Loucy (cell line): ENCODE results near the gene ZNF687.

Source experiments
- H2AFZ ChIP-seq: fragments of 200-600 bp; sonication (generic); 2 replicates; pipeline ENCODE4 v1.6.0; 2016; ENCODE audit warnings: antibody characterized with exemption, mild to moderate bottlenecking, low read length, moderate library complexity
- H3F3A ChIP-seq: fragments of 200-600 bp; 2 replicates; pipeline ENCODE4 v1.6.0; 2016; ENCODE audit warnings: antibody characterized with exemption, low read depth, mild to moderate bottlenecking
- H3K27me3 ChIP-seq: fragments of 200-600 bp; sonication (generic); 2 replicates; pipeline ENCODE4 v1.6.1; 2014; ENCODE audit warnings: low read length, mild to moderate bottlenecking; ENCODE audit not compliant: insufficient read depth, poor library complexity, severe bottlenecking
- H3K36me3 ChIP-seq: fragments of 200-600 bp; sonication (generic); 2 replicates; pipeline ENCODE4 v1.6.1; 2016; ENCODE audit warnings: low read length; ENCODE audit not compliant: insufficient read depth
- H3K4me1 ChIP-seq: fragments of 200-600 bp; sonication (generic); 2 replicates; pipeline ENCODE4 v1.5.1; 2014; ENCODE audit warnings: low read length, mild to moderate bottlenecking; ENCODE audit not compliant: insufficient read depth, poor library complexity, severe bottlenecking
- H3K4me2 ChIP-seq: fragments of 200-600 bp; sonication (generic); 2 replicates; pipeline ENCODE4 v1.6.0; 2014; ENCODE audit warnings: antibody characterized with exemption, low read length, low read depth, mild to moderate bottlenecking; ENCODE audit not compliant: poor library complexity, severe bottlenecking
- H3K4me3 ChIP-seq: fragments of 200-600 bp; sonication (generic); 2 replicates; pipeline ENCODE4 v1.5.1; 2014; ENCODE audit warnings: low read length, mild to moderate bottlenecking, mixed read lengths; ENCODE audit not compliant: poor library complexity, severe bottlenecking
- H3K79me2 ChIP-seq: fragments of 200-600 bp; sonication (generic); 2 replicates; pipeline ENCODE4 v1.6.1; 2014; ENCODE audit warnings: low read length; ENCODE audit not compliant: insufficient read depth
- H3K9ac ChIP-seq: fragments of 200-600 bp; sonication (generic); 2 replicates; pipeline ENCODE4 v1.6.0; 2014; ENCODE audit warnings: mild to moderate bottlenecking, low read depth, low read length, moderate library complexity; ENCODE audit not compliant: poor library complexity, severe bottlenecking
- H3K9me2 ChIP-seq: fragments of 200-600 bp; sonication (generic); replicated peaks from 2 replicates; pipeline ENCODE4 v1.6.1; 2016; ENCODE audit warnings: low read depth, low read length, mixed read lengths
- H3K9me3 ChIP-seq: fragments of 200-600 bp; sonication (generic); 2 replicates; pipeline ENCODE4 v1.6.1; 2014; ENCODE audit warnings: mild to moderate bottlenecking, antibody characterized with exemption, low read length, low read depth; ENCODE audit not compliant: insufficient read depth
- H4K20me1 ChIP-seq: fragments of 200-600 bp; sonication (generic); 2 replicates; pipeline ENCODE4 v1.6.0; 2014; ENCODE audit warnings: antibody characterized with exemption, low read length, mild to moderate bottlenecking; ENCODE audit not compliant: insufficient read depth, poor library complexity, severe bottlenecking
- EZH2phosphoT487 ChIP-seq: fragments of 200-600 bp; IDR thresholded peaks from 2 replicates; pipeline ENCODE4 v1.6.1; 2018; ENCODE audit warnings: antibody characterized with exemption, mild to moderate bottlenecking, moderate library complexity, borderline replicate concordance
- TF ChIP-seq, protein P1 (sequence below): fragments of 200-600 bp; sonication (generic); conservative IDR thresholded peaks from 2 replicates; pipeline ENCODE4 v1.5.1; 2014; ENCODE audit warnings: mild to moderate bottlenecking, antibody characterized with exemption, low read length

The ZNF687 gene

DNA sequence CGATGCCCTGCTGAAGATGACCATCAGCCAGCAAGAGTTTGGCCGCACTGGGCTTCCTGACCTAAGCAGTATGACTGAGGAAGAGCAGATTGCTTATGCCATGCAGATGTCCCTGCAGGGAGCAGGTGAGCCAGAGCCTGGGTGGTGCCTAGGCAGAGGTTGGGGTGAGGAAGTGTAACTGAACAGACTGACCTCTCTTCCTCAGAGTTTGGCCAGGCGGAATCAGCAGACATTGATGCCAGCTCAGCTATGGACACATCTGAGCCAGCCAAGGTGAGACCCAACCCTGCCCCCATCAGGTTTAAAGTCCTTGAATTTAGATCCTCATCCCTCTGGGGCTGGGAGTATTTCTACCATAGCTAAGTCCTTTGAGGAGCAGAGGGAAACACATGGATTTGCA, 15.8 kb upstream of the ZNF687 start:
- Histone ChIP-seq H3K4me2 (no peak overlapping the region), H3F3A (no peaks in the 10 kb centered on the region), H3K4me3 (no peak overlapping the region), H3K9ac (no peak overlapping the region), H3K27me3 (no peaks in the 10 kb centered on the region), H4K20me1 (no peaks in the 10 kb centered on the region), H3K9me2 (no peaks in the 10 kb centered on the region), H3K9me3 (no peaks in the 10 kb centered on the region), H3K79me2 (no peaks in the 10 kb centered on the region), H2AFZ (no peak overlapping the region), H3K4me1 (no peaks in the 10 kb centered on the region), H3K36me3 (peaks cover 41% of the 10 kb centered on the region; the same call in 1 of the 2 replicates)
- TF ChIP-seq, protein P1, sequence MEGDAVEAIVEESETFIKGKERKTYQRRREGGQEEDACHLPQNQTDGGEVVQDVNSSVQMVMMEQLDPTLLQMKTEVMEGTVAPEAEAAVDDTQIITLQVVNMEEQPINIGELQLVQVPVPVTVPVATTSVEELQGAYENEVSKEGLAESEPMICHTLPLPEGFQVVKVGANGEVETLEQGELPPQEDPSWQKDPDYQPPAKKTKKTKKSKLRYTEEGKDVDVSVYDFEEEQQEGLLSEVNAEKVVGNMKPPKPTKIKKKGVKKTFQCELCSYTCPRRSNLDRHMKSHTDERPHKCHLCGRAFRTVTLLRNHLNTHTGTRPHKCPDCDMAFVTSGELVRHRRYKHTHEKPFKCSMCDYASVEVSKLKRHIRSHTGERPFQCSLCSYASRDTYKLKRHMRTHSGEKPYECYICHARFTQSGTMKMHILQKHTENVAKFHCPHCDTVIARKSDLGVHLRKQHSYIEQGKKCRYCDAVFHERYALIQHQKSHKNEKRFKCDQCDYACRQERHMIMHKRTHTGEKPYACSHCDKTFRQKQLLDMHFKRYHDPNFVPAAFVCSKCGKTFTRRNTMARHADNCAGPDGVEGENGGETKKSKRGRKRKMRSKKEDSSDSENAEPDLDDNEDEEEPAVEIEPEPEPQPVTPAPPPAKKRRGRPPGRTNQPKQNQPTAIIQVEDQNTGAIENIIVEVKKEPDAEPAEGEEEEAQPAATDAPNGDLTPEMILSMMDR, result no peak
- TF ChIP-seq EZH2phosphoT487, result no peak

DNA sequence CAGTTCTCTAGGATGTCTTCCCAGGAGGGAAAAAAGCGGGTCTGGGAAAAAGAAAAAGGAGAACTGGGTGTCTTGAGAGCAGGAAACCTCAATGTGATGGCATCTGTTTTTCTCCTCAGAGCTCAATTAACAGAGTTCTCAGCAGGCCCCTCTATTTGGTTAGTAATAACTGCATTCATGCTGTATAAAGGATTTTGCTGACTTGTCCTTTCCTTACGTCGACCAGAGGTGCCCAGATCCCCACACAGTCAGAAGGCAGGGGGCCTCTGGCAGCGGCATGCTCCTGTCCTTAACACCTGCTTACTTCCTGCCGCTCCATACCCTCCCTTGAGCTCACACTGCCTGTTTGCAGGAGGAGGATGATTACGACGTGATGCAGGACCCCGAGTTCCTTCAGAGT, 15.3 kb upstream of the ZNF687 start:
- H3K36me3 ChIP-seq, result peaks cover 41% of the 10 kb centered on the region; the same call in 1 of the 2 replicates

DNA sequence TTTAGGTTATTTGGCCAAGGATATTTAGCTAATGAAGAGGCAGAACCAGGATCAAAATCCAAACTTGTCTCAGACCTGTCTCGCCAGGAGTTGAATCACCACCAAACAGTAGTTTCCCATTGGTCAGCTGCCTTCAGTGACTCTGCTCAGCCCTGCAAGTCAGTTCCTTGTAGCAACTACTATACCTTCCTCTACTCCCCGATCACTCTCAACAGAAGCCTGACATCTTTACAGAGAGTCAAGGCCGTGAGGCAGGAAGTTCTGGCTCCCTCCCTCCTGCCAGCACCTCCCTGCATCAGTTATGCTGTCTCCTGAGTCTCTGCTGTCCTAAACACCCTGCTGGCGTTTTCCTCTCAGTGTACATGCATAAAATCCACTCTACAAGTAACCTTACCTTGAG, 14.3 kb upstream of the ZNF687 start:
- Histone ChIP-seq H3F3A (no peaks in the 10 kb centered on the region), H3K9ac (no peak overlapping the region), H3K9me3 (no peaks in the 10 kb centered on the region), H3K4me3 (no peak overlapping the region), H3K9me2 (no peaks in the 10 kb centered on the region), H3K4me1 (no peaks in the 10 kb centered on the region), H3K4me2 (no peak overlapping the region), H3K79me2 (no peaks in the 10 kb centered on the region), H2AFZ (no peak overlapping the region), H4K20me1 (no peaks in the 10 kb centered on the region), H3K27me3 (no peaks in the 10 kb centered on the region), H3K36me3 (peaks cover 39% of the 10 kb centered on the region; the same call in 1 of the 2 replicates)
- no peak for TF ChIP-seq EZH2phosphoT487
- TF ChIP-seq, protein P1, result no peak

More for the DNA sequence above, 15.3 kb upstream of the ZNF687 start:
- no peaks in the 10 kb centered on the region for H3K4me1 ChIP-seq
- H3K4me2 ChIP-seq, result no peak overlapping the region
- H3K27me3 ChIP-seq, result no peaks in the 10 kb centered on the region
- no peak overlapping the region for H2AFZ ChIP-seq
- no peaks in the 10 kb centered on the region for H3K9me2 ChIP-seq
- H3K9me3 ChIP-seq, result no peaks in the 10 kb centered on the region
- no peak overlapping the region for H3K4me3 ChIP-seq
- H4K20me1 ChIP-seq, result no peaks in the 10 kb centered on the region
- H3K79me2 ChIP-seq, result no peaks in the 10 kb centered on the region
- H3K9ac ChIP-seq, result no peak overlapping the region
- TF ChIP-seq, protein P1, result no peak
- no peak for TF ChIP-seq EZH2phosphoT487
- no peaks in the 10 kb centered on the region for H3F3A ChIP-seq
